Measurements from ENCODE around the gene THAP4.
A peak's percentile ranks its signal among the peaks of the same experiment; 100 is the strongest.

Gene THAP4

DNA sequence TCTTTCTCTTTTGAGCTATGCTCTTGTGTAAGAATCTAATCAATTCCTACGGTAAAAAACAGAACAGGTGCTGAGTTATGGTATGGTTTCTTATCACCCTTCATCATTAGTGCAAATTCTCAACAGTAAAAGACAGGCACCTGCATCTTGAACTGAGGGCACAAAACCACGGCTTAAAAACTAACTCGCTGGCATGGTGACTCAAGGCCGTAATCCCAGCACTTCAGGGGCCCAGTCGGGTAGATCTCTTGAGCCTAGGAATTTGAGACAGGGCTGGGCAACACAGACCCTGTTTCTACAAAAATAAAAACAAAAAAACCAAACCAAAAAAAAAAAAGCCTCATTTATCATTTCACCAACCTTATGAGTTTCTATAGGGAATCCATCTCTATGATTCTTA, 33.3 kb downstream of the THAP4 start:
- TF ChIP-seq, protein P1, sequence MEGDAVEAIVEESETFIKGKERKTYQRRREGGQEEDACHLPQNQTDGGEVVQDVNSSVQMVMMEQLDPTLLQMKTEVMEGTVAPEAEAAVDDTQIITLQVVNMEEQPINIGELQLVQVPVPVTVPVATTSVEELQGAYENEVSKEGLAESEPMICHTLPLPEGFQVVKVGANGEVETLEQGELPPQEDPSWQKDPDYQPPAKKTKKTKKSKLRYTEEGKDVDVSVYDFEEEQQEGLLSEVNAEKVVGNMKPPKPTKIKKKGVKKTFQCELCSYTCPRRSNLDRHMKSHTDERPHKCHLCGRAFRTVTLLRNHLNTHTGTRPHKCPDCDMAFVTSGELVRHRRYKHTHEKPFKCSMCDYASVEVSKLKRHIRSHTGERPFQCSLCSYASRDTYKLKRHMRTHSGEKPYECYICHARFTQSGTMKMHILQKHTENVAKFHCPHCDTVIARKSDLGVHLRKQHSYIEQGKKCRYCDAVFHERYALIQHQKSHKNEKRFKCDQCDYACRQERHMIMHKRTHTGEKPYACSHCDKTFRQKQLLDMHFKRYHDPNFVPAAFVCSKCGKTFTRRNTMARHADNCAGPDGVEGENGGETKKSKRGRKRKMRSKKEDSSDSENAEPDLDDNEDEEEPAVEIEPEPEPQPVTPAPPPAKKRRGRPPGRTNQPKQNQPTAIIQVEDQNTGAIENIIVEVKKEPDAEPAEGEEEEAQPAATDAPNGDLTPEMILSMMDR (conservative IDR thresholded peaks at IDR 0.05): no peak
- TF ChIP-seq ZFX (IDR thresholded peaks at IDR 0.05): no peak
- H3K27ac ChIP-seq: no peak overlapping the region

DNA sequence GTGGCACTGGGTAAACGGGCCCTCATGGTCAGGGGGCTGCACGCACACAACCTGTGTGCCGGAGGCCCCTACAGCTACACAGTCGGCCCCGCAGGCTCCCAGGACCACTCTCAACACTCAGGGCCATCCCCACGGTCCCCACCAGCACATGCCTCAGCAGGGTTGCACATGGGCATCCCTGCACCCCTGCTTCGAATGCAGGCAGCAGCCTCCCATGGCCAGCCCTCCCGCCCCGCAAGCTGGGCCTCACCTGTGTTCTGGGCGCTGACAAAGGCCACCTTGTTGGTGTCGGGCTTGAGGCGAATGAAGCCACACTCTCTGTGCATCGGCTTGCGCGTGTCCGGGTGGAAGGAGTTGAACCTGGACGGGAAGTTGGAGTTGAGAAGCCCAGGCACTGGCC, 34.2 kb downstream of the THAP4 start:
- TF ChIP-seq, protein P1 (conservative IDR thresholded peaks at IDR 0.05): no peak
- TF ChIP-seq ZFX (IDR thresholded peaks at IDR 0.05): no peak

DNA sequence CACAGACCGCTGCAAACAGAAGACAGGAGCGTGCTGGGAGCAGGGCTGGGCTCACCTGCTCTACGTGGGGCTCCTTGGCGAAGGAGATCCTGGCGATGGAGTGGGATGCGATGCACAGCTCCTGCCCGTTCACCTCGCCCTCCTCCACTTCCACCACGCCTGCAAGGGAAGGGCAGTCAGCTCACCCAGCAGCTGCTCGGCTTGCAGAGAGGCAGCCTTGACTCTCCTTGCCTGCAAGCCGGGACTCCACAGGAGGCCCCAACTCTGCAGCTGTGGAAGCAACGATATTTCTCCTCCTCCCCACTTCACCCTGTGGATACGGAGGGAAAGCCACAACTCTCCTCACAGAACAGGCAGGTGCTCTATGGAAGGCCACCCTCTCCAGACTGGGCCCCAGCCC, 35.1 kb downstream of the THAP4 start:
- TF ChIP-seq ZFX (IDR thresholded peaks at IDR 0.05): no peak
- no peak overlapping the region for H3K27ac ChIP-seq

More for the DNA sequence above, 34.2 kb downstream of the THAP4 start:
- H3K27ac ChIP-seq: no peak overlapping the region

DNA sequence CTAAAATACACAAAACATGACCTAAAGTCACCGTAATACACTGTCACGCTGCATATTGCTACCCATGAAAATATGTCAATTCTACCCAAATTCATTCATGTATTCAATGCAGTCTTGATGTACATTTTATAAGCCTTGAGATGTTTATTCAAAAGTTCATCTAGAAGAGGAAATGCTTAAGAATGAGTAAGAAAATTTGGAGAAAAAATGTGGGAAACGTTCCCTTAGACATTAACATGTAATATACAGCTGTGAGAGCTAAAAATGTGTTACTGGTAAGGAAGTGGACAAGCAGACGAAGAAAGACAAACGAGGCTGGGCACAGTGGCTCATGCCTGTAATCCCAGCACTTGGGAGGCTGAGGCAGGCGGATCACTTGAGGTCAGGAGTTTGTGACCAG, 37.3 kb downstream of the THAP4 start:
- H3K27ac ChIP-seq: no peak overlapping the region
- TF ChIP-seq, protein P1 (conservative IDR thresholded peaks at IDR 0.05): no peak
- TF ChIP-seq ZFX (IDR thresholded peaks at IDR 0.05): no peak

DNA sequence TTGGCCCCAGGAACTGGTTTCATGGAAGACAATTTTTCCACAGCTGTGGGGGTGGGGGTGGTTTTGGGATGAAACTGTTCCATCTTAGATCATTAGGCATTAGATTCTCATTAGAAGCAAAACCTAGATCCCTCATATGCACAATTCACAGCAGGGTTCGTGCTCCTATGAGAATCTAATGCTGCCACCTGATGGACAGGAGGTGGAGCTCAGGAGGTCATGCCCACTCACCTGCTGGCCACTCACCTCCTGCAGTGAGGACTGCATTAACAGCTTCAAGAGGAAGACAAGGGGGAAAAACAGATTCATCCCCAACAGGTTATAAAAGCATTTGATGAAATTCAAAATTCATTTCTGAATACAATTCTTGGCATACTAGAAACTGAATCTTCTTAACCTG, 38.5 kb downstream of the THAP4 start:
- no peak overlapping the region for H3K27ac ChIP-seq

DNA sequence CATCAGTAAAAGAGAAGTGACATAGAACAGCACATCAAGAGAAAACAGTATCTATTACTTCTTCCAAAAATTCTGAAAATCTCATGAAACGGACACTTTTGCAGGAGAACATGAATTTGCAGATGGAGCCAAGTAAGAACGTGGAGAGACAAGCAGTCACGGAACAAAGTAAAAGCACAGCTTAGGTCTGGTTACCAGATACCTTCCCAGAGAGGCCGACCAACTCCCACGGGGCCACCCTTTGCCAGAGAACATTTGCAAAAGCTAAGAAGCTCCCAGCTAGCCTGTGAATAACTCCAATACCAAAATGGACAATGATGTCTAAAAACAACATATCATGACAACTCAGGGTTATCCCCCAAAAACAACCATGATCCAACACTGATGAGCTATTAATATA, 38.9 kb downstream of the THAP4 start:
- no peak for TF ChIP-seq ZFX (IDR thresholded peaks at IDR 0.05)
- TF ChIP-seq, protein P1 (conservative IDR thresholded peaks at IDR 0.05): no peak
- H3K27ac ChIP-seq: no peak overlapping the region

More for the DNA sequence above, 38.5 kb downstream of the THAP4 start:
- TF ChIP-seq ZFX (IDR thresholded peaks at IDR 0.05): no peak
- TF ChIP-seq, protein P1 (conservative IDR thresholded peaks at IDR 0.05): peak; percentile 53

DNA sequence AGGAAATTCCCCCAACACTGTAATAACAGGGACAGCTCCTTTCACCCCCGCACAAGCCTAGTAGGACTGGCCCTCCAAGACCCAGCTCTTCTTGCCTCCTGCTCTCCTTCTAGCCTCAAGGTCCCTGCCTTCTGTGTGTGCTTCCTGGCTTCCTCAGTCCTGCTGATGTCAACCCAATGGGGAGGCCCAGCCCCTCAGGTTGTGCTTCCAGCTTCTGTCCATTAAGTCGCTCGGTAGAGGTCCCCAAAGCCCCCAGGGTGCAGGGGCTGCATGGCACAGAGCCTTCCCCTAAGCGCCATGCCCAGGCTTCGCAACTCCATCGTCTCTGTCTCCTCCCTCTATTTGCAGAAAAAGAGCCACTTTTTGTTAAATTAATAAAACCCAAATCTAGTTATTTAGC, 39.4 kb downstream of the THAP4 start:
- no peak overlapping the region for H3K27ac ChIP-seq
- TF ChIP-seq ZFX (IDR thresholded peaks at IDR 0.05): no peak
- TF ChIP-seq, protein P1 (conservative IDR thresholded peaks at IDR 0.05): no peak

DNA sequence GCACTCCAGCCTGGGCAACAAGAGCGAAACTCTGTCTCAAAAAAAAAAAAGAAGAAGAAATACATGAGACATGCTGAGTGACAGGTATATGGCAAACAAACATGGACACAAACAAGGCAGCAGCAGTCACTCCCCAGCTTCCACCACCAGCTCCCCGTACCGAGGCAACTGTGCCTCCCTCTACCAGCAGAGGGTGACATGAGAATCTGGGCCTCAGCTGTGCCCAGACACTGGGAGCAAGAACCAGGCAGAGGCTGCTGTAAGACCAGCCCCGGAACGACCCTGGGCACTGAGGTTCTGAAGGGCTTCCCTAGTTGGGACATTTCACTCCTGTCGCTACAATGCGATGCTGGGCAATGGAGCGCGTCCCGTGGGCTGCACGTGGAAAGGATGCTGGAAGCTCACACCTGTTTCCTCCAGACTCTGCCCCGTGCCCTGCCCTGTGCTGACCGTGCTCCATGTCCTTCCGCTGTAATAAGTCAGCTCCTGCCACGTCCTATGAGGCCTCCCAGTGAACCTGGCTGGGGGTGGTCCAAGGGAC, 41.3 kb downstream of the THAP4 start:
- no peak for TF ChIP-seq ZFX (IDR thresholded peaks at IDR 0.05)
- TF ChIP-seq, protein P1 (conservative IDR thresholded peaks at IDR 0.05): no peak; the same call in 1 of the 2 replicates

More for the DNA sequence above, 41.3 kb downstream of the THAP4 start:
- no peak overlapping the region for H3K27ac ChIP-seq
